Gastrocnemius medialis (tissue), 4 donors: ENCODE measurements around the gene SNX22. TPM values are rescaled to one million over a fixed set of nuclear protein-coding genes. Genes with fewer than 3 reads are reported as not detected.

Experiments used
- ATAC-seq, 2 donors: fragments of 150-250 bp; one replicate each; pipeline ENCODE4 v1.9.1; 2016
- DNase-seq, 2 donors: peaks; one replicate each; pipeline ENCODE4 v3.0.0-alpha.2; 2019
- H3K27ac ChIP-seq, 4 donors: fragments of 200-600 bp; sonication (generic); 1 replicate in 1 of 4; 2 replicates in 3 of 4; pipeline ENCODE4 v1.5.1; 2016 to 2018; ENCODE audit warnings: mild to moderate bottlenecking in 2 of 4, moderate library complexity in 1 of 4
- H3K27me3 ChIP-seq, 3 donors: fragments of 200-600 bp; sonication (generic) in 2 of 3; 1 replicate in 1 of 3; 2 replicates in 2 of 3; pipeline versions ENCODE4 v1.5.1 to v1.6.0; 2016 to 2019; ENCODE audit warnings: mild to moderate bottlenecking in 1 of 3, moderate library complexity in 1 of 3
- H3K36me3 ChIP-seq, 2 donors: fragments of 200-600 bp; sonication (generic) in 1 of 2; one replicate each; pipeline ENCODE4 v1.5.1; 2017 to 2018
- H3K4me1 ChIP-seq, 2 donors: fragments of 200-600 bp; sonication (generic) in 1 of 2; one replicate each; pipeline ENCODE4 v1.5.1; 2016 to 2017; ENCODE audit warnings: mild to moderate bottlenecking in 2 of 2
- H3K4me3 ChIP-seq, 4 donors: fragments of 200-600 bp; sonication (generic) in 3 of 4; 1 replicate in 1 of 4; 2 replicates in 3 of 4; pipeline ENCODE4 v1.5.1; 2016 to 2019; ENCODE audit warnings: mild to moderate bottlenecking in 2 of 4
- H3K9me3 ChIP-seq, 3 donors: fragments of 200-600 bp; sonication (generic) in 2 of 3; 1 replicate in 1 of 3; 2 replicates in 2 of 3; pipeline ENCODE4 v1.5.1; 2016 to 2019
- POLR2A ChIP-seq, 2 donors: fragments of 450-650 bp; IDR thresholded peaks; one replicate each; pipeline ENCODE4 v1.6.1; 2017; ENCODE audit warnings: antibody characterized with exemption in 2 of 2, mild to moderate bottlenecking in 2 of 2, moderate library complexity in 2 of 2
- in situ Hi-C, 4 donors: fragments of 200-750 bp; cut with MboI; loops; one replicate each; pipeline versions ENCODE4 v1.15.0 to v1.8.0; 2017; ENCODE audit warnings: low sequenced_read_pairs in 4 of 4
- intact Hi-C: fragments of 100-400 bp; cut with DNase I; formaldehyde crosslinking; loops from one replicate; pipeline ENCODE4 v1.15.1; 2023; ENCODE audit warnings: low total_unique reads
- total RNA-seq, 4 donors: library from RNA; depleted of rRNA; stranded (reverse); fragments of >200 nt; gene quantifications; one replicate each; pipeline versions ENCODE4 v1.1.0 to v1.2.3, GENCODE V29; 2016
- TF ChIP-seq, protein P1 (sequence below), 5 experiments: fragments of 450-650 bp in 3 of 5; fragments of 200-600 bp in 2 of 5; sonication (generic) in 2 of 5; IDR thresholded peaks in 4 of 5; conservative IDR thresholded peaks in 1 of 5; 1 replicate in 4 of 5; 2 replicates in 1 of 5; pipeline ENCODE4 v1.5.1; 2016 to 2019; ENCODE audit warnings: antibody characterized with exemption in 5 of 5, mild to moderate bottlenecking in 3 of 5, moderate library complexity in 3 of 5

Gene SNX22
- total RNA-seq, 4 donors from 2014 or later = 0.09 to 0.87 TPM; not detected in 2

DNA sequence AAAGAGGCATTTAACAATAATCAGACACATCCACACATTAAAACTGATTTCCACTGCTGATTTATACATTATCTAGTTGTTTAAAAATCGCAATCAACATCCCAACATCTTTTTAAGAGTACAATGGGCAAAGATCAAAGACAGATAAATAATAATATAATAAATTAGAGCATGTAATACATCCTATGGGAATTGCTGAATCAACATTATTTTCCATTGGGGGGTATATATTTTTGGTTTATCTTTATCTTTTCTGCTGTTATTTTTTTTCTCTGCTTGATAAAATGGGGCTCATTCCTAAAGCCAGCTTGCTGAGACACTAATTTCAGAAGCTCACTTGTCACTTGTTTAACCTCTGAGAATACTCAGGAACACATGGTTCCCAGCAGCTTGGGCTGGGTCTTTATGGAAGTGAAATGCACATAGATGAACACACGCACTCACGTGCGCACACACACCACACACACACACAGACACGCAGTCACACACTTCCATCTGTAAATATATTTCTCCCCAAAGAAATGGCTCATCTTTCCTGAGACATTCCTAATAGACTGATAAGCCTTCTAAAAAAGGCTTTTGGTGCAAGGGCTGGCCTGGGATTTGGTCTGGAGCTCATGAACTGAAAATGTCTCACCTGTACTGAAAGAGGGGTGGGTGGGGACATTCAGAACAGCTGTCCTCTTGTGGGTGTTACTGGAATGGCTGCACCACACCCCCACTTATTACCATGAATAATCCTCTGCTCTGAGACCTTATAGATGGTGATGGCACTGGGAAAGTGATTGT lies 14.8 kb downstream of the SNX22 start:
- no peak for ATAC-seq
- Histone ChIP-seq H3K4me1 (peaks cover 14 to 21% of the 10 kb centered on the region in 2 donors), H3K36me3 (peaks cover 0 to 6% of the 10 kb centered on the region in 2 donors), H3K4me3 (no peak overlapping the region), H3K27ac (no peak overlapping the region), H3K9me3 (no peaks in the 10 kb centered on the region), H3K27me3 (no peaks in the 10 kb centered on the region)
- in situ Hi-C loops (no loop called here), intact Hi-C loops (no loop called here)
- no peak for TF ChIP-seq POLR2A (IDR thresholded peaks at IDR 0.05)
- TF ChIP-seq, protein P1, sequence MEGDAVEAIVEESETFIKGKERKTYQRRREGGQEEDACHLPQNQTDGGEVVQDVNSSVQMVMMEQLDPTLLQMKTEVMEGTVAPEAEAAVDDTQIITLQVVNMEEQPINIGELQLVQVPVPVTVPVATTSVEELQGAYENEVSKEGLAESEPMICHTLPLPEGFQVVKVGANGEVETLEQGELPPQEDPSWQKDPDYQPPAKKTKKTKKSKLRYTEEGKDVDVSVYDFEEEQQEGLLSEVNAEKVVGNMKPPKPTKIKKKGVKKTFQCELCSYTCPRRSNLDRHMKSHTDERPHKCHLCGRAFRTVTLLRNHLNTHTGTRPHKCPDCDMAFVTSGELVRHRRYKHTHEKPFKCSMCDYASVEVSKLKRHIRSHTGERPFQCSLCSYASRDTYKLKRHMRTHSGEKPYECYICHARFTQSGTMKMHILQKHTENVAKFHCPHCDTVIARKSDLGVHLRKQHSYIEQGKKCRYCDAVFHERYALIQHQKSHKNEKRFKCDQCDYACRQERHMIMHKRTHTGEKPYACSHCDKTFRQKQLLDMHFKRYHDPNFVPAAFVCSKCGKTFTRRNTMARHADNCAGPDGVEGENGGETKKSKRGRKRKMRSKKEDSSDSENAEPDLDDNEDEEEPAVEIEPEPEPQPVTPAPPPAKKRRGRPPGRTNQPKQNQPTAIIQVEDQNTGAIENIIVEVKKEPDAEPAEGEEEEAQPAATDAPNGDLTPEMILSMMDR (IDR thresholded peaks at IDR 0.05 in 4 of 5, conservative IDR thresholded peaks at IDR 0.05 in 1 of 5) = no peak
- DNase-seq = no peak

DNA sequence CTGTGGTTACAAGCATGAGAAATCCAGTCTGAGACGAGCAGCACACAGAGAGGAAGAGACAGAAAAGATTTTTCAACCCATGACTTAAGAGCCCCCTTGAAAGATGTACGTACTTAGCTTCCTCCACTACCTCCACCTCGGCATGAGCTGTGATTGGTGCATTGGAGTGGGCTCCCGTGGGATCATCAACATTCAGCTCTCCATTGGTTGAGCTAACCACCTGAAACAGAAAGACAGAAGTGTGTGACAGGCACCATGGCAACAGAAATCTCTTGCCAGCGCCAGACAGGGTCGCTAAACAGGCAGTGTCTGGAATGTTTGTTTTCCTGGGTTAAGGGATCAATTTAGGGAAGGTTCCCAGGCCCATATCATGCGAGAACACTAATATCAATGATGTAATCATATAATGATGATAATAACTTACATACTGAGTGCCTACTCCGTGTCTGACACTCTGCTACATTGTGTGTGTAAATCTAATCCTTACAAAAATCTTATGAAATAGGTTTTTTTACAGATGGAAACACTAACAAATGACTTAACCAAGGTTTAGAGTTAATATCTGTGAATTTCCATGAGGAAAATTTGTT lies 28.8 kb downstream of the SNX22 start:
- Histone ChIP-seq H3K36me3 (peaks cover 0 to 21% of the 10 kb centered on the region in 2 donors), H3K4me3 (no peak overlapping the region), H3K9me3 (no peaks in the 10 kb centered on the region), H3K27ac (no peak overlapping the region), H3K4me1 (no peaks in the 10 kb centered on the region), H3K27me3 (no peaks in the 10 kb centered on the region)
- in situ Hi-C loops = no loop called here
- intact Hi-C loops = no loop called here
- TF ChIP-seq, protein P1 (IDR thresholded peaks at IDR 0.05 in 4 of 5, conservative IDR thresholded peaks at IDR 0.05 in 1 of 5) = no peak
- no peak for TF ChIP-seq POLR2A (IDR thresholded peaks at IDR 0.05)
- no peak for ATAC-seq
- no peak for DNase-seq

DNA sequence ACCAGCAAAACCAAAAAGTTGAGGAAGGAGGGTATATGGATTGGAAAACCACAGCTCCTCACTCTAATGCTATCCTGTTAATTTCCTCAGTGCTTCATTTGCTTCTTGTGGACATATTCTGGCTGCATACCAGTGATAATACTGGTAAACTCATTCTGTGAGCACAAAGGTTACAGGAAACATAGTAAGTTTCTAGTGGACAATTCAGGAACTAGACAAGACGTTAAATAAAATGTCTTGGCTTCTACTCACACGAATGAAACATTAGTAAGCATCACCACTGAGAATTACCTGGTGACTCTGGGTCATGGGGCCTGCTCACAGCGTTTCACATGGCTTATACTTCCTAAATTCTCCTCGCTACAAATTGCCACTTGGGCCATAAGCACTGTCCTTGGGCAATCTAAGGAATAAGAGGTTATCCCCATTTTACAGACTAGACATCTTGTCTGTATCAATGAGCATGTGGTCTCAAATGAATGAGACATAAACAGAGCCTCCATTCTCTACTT lies 31.4 kb downstream of the SNX22 start:
- Histone ChIP-seq H3K27me3 (no peaks in the 10 kb centered on the region), H3K27ac (no peak overlapping the region), H3K4me1 (no peaks in the 10 kb centered on the region), H3K36me3 (peaks cover 0 to 15% of the 10 kb centered on the region in 2 donors), H3K4me3 (no peak overlapping the region), H3K9me3 (no peaks in the 10 kb centered on the region)
- ATAC-seq (no peak), DNase-seq (no peak)
- TF ChIP-seq, protein P1 (IDR thresholded peaks at IDR 0.05 in 4 of 5, conservative IDR thresholded peaks at IDR 0.05 in 1 of 5) = no peak
- TF ChIP-seq POLR2A (IDR thresholded peaks at IDR 0.05) = no peak
- intact Hi-C loops (no loop called here), in situ Hi-C loops (no loop called here)

DNA sequence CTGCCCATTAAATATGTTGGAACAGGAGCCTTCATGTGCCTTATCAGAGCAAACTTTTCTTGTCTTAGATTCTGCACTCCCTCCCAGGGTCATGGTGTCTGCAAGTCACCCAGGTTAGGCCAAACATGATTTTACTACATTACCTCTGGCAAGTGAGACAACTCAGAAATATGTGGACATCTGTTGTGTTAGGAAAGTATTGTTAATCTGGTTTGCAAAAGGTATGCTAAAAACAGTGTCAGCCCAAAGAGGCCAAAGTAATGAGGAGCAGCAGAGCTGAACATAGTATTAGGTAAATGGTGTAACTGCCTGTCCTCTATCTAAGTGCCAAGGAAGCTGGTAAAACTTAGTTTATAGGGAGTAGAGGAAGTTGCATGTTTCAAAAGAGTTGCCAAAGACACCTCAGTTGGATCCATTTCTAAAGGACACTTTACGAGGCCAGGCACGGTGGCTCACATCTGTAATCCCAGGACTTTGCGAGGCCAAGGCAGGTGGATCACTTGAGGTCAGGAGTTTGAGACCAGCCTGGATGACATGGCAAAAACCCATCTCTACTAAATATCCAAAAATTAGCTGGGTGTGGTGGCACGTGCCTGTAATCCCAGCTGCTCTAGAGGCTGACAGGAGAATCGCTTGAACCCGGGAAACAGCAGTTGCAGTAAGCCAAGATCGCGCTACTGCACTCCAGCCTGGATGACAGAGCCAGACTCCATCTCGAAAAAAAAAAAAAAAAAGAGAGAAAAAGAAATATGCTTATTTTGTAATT lies 33.8 kb downstream of the SNX22 start:
- Histone ChIP-seq H3K4me3 (no peak overlapping the region), H3K27ac (no peak overlapping the region), H3K9me3 (no peaks in the 10 kb centered on the region), H3K27me3 (no peaks in the 10 kb centered on the region), H3K36me3 (peaks cover 0 to 4% of the 10 kb centered on the region in 2 donors), H3K4me1 (no peaks in the 10 kb centered on the region)
- DNase-seq (no peak), ATAC-seq (no peak)
- intact Hi-C loops (no loop called here), in situ Hi-C loops (no loop called here)
- TF ChIP-seq POLR2A (IDR thresholded peaks at IDR 0.05) = no peak
- TF ChIP-seq, protein P1 (IDR thresholded peaks at IDR 0.05 in 4 of 5, conservative IDR thresholded peaks at IDR 0.05 in 1 of 5) = no peak
